Lower leg skin (tissue), 4 donors: Measurements from ENCODE around the gene CDCA8. TPM values are rescaled to one million over a fixed set of nuclear protein-coding genes. Genes with fewer than 3 reads are reported as not detected.

Experiments
- DNase-seq, 2 donors: peaks; one replicate each; pipeline ENCODE4 v3.0.0-alpha.2; 2019; ENCODE audit warnings: low spot score in 2 of 2
- H3K4me3 ChIP-seq: fragments of 200-600 bp; sonication (generic); 2 replicates; pipeline ENCODE4 v1.5.1; 2017; ENCODE audit warnings: mild to moderate bottlenecking, low read depth; ENCODE audit not compliant: poor library complexity, severe bottlenecking
- POLR2A ChIP-seq, 2 donors: fragments of 450-650 bp; IDR thresholded peaks; one replicate each; pipeline ENCODE4 v1.6.1; 2016 to 2017; ENCODE audit warnings: antibody characterized with exemption in 2 of 2, mild to moderate bottlenecking in 1 of 2, moderate library complexity in 1 of 2
- WGBS, 2 donors: methylation state at CpG; one replicate each; pipeline ENCODE4 v1.1.5; 2018; 5-methylcytosine and 5-hydroxymethylcytosine counted together
- intact Hi-C: fragments of 100-400 bp; cut with DNase I; formaldehyde crosslinking; loops from one replicate; pipeline ENCODE4 v1.15.0; 2023; ENCODE audit warnings: low total_unique reads
- total RNA-seq, 4 donors: library from RNA; depleted of rRNA; stranded (reverse); fragments of >200 nt; gene quantifications; one replicate each; pipeline ENCODE4 v1.1.0, GENCODE V29; 2016
- TF ChIP-seq, protein P1 (sequence below), 3 donors: fragments of 450-650 bp; IDR thresholded peaks; one replicate each; pipeline ENCODE4 v1.5.1; 2016; ENCODE audit warnings: antibody characterized with exemption in 3 of 3, mild to moderate bottlenecking in 3 of 3, moderate library complexity in 2 of 3

Gene CDCA8
- total RNA-seq, 4 donors from 2014 or later: 1.0 to 3.2 (median 1.8) TPM

DNA sequence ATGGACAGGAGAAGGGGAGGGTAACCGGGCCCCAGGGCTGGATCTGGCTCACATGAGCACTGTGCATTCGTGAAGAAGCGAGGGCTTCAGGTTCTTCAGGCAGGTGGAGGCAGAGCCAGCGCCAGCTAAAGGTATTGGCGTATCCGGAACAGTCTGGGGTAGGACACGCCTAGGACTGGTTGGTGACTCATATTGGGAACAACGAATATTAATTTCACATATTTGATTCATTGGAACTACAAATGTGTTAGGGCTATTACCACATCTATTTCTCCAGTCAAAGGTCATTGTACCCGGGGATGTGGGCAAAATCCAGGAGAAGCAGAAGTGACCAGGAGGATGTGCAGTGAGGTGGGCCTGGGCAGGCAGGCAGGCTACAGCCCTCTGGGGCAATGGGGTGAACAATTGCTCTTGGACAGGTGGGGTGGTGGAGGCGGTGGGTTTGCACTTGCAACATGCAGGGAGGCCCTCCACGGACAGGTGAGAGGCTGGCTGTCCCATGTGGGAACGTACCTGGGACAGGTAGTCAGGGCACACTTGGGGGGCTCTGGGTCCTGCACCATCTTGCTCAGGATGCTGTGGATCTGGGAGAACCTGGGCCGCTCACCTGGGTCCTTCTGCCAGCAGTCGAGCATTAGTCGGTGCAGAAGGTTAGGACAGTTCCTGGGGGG lies 26.7 kb downstream of the CDCA8 start:
- no peak overlapping the region for H3K4me3 ChIP-seq
- peak; percentile 26 to 71 for DNase-seq
- 70 to 74% methylated on average over 12 to 15 of the region's 15 CpGs for WGBS, 2 donors
- intact Hi-C loops: no loop called here
- no peak for TF ChIP-seq POLR2A (IDR thresholded peaks at IDR 0.05)
- TF ChIP-seq, protein P1, sequence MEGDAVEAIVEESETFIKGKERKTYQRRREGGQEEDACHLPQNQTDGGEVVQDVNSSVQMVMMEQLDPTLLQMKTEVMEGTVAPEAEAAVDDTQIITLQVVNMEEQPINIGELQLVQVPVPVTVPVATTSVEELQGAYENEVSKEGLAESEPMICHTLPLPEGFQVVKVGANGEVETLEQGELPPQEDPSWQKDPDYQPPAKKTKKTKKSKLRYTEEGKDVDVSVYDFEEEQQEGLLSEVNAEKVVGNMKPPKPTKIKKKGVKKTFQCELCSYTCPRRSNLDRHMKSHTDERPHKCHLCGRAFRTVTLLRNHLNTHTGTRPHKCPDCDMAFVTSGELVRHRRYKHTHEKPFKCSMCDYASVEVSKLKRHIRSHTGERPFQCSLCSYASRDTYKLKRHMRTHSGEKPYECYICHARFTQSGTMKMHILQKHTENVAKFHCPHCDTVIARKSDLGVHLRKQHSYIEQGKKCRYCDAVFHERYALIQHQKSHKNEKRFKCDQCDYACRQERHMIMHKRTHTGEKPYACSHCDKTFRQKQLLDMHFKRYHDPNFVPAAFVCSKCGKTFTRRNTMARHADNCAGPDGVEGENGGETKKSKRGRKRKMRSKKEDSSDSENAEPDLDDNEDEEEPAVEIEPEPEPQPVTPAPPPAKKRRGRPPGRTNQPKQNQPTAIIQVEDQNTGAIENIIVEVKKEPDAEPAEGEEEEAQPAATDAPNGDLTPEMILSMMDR (IDR thresholded peaks at IDR 0.05): no peak

GRCh38 chr1:37719572-37720195 lies 27.4 kb downstream of the CDCA8 start:
- 78 to 91% methylated on average over 11 to 12 of the region's 13 CpGs for WGBS, 2 donors
- no peak for TF ChIP-seq POLR2A (IDR thresholded peaks at IDR 0.05)
- TF ChIP-seq, protein P1 (IDR thresholded peaks at IDR 0.05): no peak
- intact Hi-C loops: no loop called here

DNA sequence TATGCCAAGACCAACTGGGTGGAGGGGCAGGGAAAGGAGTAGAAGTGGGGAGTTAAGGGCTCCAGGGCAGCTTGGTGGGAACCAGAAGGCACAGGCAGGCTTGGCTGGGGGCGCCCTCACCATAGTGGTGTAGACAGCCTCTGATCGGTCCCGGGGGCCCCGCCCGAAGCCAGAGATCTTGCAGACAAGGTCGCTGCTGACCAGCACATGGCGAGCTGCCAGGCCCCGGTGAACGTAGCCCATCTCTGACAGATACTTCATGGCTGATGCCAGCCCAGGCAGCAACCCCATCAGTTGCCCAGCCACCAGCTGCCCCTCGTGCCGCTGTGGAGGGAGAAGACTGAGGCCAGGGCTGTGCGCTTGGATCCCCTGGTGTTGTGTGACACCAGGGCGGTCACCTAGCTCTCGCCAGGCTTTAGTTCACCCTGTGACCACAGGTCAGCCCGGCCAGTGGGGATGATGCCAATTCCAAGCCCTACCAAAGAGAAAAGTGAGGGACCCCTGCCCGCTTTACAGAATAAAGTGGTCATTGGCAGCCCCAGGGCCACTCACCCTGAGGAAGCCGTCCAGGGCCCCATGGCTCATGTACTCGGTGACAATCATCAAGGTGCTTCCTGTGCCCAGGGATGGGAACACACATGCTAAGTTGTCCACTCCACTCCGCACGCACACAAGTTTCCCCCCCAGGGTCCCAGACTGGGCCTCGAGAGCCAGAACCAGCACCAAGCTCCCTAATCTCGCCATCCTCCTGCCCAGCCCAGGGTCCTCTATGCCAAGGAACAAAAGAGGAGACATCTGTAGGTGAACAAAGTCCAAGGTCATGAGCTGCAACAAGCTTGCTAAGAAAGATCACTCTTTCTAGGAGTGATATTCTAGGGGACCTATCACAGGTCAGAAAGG lies 28.2 kb downstream of the CDCA8 start:
- TF ChIP-seq POLR2A (IDR thresholded peaks at IDR 0.05): no peak
- TF ChIP-seq, protein P1 (IDR thresholded peaks at IDR 0.05): no peak
- intact Hi-C loops: no loop called here
- WGBS, 2 donors: 83 to 86% methylated on average over 20 to 22 of the region's 22 CpGs

More at GRCh38 chr1:37719572-37720195, 27.4 kb downstream of the CDCA8 start:
- no peak overlapping the region for H3K4me3 ChIP-seq
- peak in 1 of 2 donors; percentile 81 for DNase-seq

GRCh38 chr1:37721565-37721964 lies 29.2 kb downstream of the CDCA8 start:
- no peak overlapping the region for H3K4me3 ChIP-seq
- intact Hi-C loops: no loop called here
- 59 to 65% methylated on average over 11 to 19 of the region's 19 CpGs for WGBS, 2 donors
- peak in 1 of 2 donors; percentile 76 for DNase-seq
- no peak for TF ChIP-seq POLR2A (IDR thresholded peaks at IDR 0.05)
- TF ChIP-seq, protein P1 (IDR thresholded peaks at IDR 0.05): no peak

More for the DNA sequence above, 28.2 kb downstream of the CDCA8 start:
- peak in 1 of 2 donors; percentile 87 for DNase-seq
- H3K4me3 ChIP-seq: no peak overlapping the region

DNA sequence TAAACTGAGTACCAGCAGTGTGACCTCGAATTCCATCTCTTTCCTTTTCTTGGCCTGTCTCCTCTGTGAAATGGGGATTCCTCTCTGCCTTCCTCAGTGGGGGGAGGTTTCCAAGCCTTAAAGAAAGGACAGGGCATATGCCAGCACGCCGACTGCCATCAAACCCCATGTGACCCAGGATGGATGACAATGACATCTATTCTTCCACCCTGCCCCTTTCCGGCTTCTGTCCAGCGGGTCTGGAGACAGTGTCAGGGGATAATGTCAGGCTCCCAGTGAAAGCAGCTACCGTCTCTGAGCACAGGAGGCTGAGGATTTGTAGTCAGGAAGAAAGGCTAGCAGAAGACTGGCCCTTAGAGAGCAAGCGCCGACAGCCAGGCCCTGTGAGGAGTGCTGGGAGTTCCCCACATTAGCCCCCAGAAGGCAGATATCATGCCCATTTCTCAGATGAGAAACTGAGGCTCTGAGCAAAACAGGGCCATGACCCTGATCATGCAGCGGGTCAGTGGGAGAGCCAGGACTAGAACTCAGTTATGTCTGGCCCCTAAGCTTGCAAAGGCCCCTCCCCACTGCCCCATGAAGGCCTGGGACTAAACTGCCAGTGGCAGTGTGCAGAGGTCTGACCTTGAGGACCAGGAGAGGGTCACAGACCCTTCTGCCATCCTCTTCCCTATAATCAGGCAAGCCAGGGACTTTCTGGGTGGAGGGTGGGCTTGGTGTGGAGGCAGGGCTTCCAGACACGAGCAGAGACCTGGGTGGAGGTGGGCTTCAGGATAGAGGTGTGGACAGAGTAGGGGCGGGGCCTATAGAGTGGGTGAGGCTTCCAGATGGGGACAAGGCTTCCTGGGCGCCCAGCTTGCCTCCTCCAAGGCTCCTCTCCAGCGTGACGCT lies 30.1 kb downstream of the CDCA8 start:
- intact Hi-C loops: no loop called here
- WGBS, 2 donors: 75 to 80% methylated on average over 13 to 14 of the region's 14 CpGs
- TF ChIP-seq POLR2A (IDR thresholded peaks at IDR 0.05): no peak
- TF ChIP-seq, protein P1 (IDR thresholded peaks at IDR 0.05): no peak
- peak in 1 of 2 donors; percentile 72 for DNase-seq
- no peak overlapping the region for H3K4me3 ChIP-seq
